ENCODE measurements around the gene C1QTNF12.

- TF ChIP-seq CTCF (IDR thresholded peaks at IDR 0.05; ENCODE audit: extremely low read depth in 1 of 2, insufficient read depth in 1 of 2, low read depth in 1 of 2, low read length in 2 of 2) (no peak), EZH2 (IDR thresholded peaks at IDR 0.05; ENCODE audit: borderline replicate concordance, low read depth, low read length, severe bottlenecking) (no peak), POLR2AphosphoS5 (IDR thresholded peaks at IDR 0.05; ENCODE audit: insufficient read depth, low read depth, low read length) (no peak), POLR2A (IDR thresholded peaks at IDR 0.05; ENCODE audit: low read depth, low read length) (no peak), MAX (IDR thresholded peaks at IDR 0.05; ENCODE audit: insufficient read depth, insufficient read length) (no peak)
These were observed 9.1 kb upstream of the C1QTNF12 start for GRCh38 chr1:1255611-1256010.
